HG03521 (cell line): Measurements from ENCODE around the gene ARAP1.

ENCODE experiments used
- ATAC-seq: cut with Tn5 transposase; IDR thresholded peaks from one replicate; pipeline ENCODE4 v1.9.1; 2021; ENCODE audit warnings: mild to moderate bottlenecking, moderate library complexity; ENCODE audit not compliant: unreplicated experiment

The ARAP1 gene

GRCh38 chr11:72668629-72669347 is 83.4 kb downstream of the ARAP1 start:
- peak; percentile 89 for ATAC-seq

GRCh38 chr11:72665911-72666472 is 86.2 kb downstream of the ARAP1 start:
- ATAC-seq = no peak

GRCh38 chr11:72662036-72662435 is 90.2 kb downstream of the ARAP1 start:
- ATAC-seq = no peak

GRCh38 chr11:72661486-72661885 is 90.7 kb downstream of the ARAP1 start:
- ATAC-seq = no peak

GRCh38 chr11:72658989-72659640 is 93.1 kb downstream of the ARAP1 start:
- no peak for ATAC-seq

GRCh38 chr11:72657411-72658100 is 94.7 kb downstream of the ARAP1 start:
- ATAC-seq = no peak

GRCh38 chr11:72655896-72656464 is 96.2 kb downstream of the ARAP1 start:
- no peak for ATAC-seq

- ATAC-seq = no peak
These were observed 97.2 kb downstream of the ARAP1 start for GRCh38 chr11:72655014-72655413.

- no peak for ATAC-seq
These were observed 98.6 kb downstream of the ARAP1 start for GRCh38 chr11:72653649-72654048.

- no peak for ATAC-seq
These were observed 99.2 kb downstream of the ARAP1 start for GRCh38 chr11:72652873-72653630.

GRCh38 chr11:72652133-72652532 is 100.1 kb downstream of the ARAP1 start:
- ATAC-seq = no peak

GRCh38 chr11:72649215-72649976 is 102.8 kb downstream of the ARAP1 start:
- no peak for ATAC-seq

GRCh38 chr11:72648384-72649136 is 103.6 kb downstream of the ARAP1 start:
- no peak for ATAC-seq

- no peak for ATAC-seq
These were observed 104.3 kb downstream of the ARAP1 start for GRCh38 chr11:72647882-72648281.

- ATAC-seq = no peak
These were observed 105.7 kb downstream of the ARAP1 start for GRCh38 chr11:72646472-72646871.

- no peak for ATAC-seq
These were observed 106.2 kb downstream of the ARAP1 start for GRCh38 chr11:72646024-72646423.

GRCh38 chr11:72643547-72643946 is 108.7 kb downstream of the ARAP1 start:
- no peak for ATAC-seq

- ATAC-seq = no peak
These were observed 109.2 kb downstream of the ARAP1 start for GRCh38 chr11:72642884-72643522.
